SH-SY5Y (cell line): ENCODE measurements around the gene SNUPN.

Experiments
- GATA2 ChIP-seq: IDR thresholded peaks from 2 replicates; pipeline ENCODE4 v1.6.1; 2011; ENCODE audit warnings: mild to moderate bottlenecking, low read depth, low read length
- GATA3 ChIP-seq: IDR thresholded peaks from 2 replicates; pipeline ENCODE4 v1.6.1; 2011; ENCODE audit warnings: low read depth, mild to moderate bottlenecking, low read length, moderate library complexity

- TF ChIP-seq GATA3: no peak
- no peak for TF ChIP-seq GATA2
These were observed 33.7 kb upstream of the SNUPN start for GRCh38 chr15:75659141-75659771.
